GM21515 (cell line): ENCODE data around the gene ISM1.

Experiments
- ATAC-seq: cut with Tn5 transposase; IDR thresholded peaks from one replicate; pipeline ENCODE4 v1.9.1; 2021; ENCODE audit not compliant: unreplicated experiment

Gene ISM1

DNA sequence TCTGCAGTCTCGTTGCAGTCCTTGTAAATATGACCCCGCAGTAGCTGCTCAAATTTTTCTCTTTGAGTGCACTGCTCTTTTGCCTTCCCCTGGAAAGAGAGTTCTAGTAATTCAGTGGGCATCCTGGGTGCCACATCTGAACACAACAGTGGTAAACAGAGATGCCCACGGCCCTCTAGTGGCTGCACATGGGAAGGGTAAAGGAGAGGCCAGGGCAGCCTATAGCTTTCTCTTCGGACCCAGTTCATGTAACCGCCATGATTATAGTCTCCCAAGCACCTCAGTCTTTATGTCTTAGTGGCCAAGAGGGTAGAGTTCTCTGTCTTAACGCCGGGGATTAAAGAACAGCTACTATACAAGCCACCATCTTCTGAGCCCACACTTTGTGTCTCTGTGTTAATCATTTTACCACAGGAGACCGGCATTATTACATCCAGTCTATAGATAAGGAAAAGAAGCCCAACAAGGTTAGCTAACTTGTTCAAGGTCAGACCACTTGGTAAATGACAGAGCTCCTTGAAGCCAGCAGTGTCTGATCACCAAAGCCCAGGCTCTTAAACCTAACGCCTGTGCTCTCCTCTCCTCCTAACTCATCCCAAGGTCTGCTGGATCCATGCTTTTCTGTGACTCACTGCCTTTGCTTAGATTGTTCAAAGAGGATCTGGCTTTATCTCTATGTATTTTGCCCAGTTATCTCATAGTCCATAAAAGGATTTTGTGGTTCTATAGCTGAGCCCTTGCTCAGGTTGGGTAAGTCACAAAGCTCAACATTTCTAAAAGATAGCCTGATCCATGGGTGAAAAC, 81.8 kb downstream of the ISM1 start:
- ATAC-seq, result no peak

DNA sequence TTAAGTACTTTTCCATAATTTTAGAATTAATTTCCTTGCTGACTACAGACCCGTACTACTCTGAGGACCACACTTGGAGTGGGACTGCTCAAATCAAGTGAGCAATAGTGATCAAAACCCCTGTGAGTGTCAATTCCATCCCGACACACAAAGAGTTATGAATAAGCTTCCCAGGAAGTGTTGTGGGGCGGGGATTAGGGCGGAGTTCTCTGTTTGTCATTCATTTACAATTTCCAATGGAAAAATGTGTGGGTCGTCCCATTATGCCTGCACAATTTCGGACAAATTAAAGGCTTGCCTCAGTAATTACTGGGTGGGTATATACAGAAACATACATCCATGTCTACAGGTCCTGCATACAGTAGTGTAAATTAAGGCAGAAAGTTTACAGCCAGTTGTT, 84.2 kb downstream of the ISM1 start:
- ATAC-seq, result no peak

DNA sequence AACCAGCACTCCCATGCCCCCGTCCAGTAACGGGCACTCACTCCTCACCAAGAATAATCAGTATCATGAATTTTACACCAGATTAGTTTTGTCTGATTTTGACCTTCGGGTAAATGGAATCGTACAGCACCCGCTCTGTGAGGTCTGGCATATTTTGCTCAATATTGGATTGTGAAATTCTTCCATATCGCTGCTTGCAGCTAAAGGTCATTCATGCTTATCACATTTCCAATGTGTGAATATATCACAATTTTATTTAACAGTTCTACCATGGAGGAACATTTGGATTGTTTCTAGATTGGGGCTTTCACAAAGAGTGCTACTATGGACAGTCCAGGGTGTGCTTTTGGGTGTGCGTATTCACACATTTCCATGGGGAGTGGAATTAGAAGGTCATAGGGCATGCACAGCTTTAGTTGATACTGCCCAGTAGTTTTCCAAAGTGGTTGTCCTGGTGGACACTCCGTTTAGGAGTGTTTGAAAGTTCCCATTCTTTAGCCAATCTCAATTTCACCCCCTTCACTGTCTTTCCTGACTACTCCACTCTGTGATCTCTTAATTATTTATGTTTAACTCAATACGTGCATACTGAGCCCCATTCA, 86.6 kb downstream of the ISM1 start:
- ATAC-seq, result no peak

DNA sequence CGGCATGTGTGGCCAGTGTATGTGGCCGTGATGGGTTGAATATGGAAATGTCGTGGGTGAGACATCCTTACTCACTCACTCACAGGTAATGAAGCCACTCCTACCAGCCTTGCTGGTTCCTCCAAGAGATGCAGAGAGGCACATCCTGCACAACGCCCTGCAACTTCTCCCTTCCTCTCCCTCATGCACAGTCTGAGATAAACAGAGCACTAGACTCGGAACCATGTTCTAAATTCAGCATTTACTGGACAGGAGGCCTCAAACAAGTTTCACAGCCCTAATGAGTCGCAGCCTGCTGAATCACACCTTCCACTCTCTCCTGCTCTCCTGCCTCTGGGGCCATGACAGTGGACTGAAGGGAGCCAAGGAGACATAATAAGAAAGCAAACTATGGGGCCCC, 91.2 kb downstream of the ISM1 start:
- no peak for ATAC-seq

GRCh38 chr20:13313201-13313600, 92.1 kb downstream of the ISM1 start:
- no peak for ATAC-seq

GRCh38 chr20:13317439-13317838, 96.4 kb downstream of the ISM1 start:
- no peak for ATAC-seq

- no peak for ATAC-seq
Measured at GRCh38 chr20:13318871-13319521, 97.9 kb downstream of the ISM1 start.

DNA sequence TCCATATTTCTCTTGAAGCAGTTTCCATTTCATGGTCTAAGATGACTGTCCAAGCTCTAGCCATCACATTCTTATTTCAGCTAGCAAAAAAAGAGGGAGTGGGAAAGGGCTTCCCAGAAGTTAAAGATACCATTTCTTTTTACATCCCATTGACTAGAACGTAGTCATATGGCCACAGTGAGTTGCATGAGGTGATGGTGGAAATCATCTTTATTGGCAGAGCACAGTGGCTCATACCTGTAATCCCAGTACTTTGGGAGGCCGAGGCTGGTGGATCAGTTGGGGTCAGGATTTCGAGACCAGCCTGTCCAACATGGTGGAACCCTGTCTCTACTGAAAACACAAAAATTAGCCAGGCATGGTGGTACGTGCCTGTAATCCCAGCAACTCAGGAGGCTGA, 99.6 kb downstream of the ISM1 start:
- no peak for ATAC-seq

DNA sequence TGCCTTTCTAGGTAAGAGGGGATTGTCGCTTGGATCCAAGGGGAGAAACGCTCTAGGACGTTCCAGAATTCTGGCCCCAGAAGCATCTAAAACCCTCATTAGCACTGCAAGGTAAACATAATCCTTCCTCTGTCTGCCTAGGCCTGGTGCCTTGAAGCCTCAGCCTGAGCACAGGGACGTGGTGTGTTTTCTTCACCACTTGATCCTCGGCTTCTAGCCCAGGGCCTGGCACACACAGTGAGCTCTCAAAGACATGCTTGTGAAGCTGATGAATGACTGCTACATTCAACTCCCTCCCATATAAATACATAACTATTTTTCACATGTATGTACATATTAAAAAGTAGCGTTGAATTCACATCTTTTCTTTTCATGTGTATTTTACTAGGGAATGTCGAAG, 100.3 kb downstream of the ISM1 start:
- no peak for ATAC-seq

DNA sequence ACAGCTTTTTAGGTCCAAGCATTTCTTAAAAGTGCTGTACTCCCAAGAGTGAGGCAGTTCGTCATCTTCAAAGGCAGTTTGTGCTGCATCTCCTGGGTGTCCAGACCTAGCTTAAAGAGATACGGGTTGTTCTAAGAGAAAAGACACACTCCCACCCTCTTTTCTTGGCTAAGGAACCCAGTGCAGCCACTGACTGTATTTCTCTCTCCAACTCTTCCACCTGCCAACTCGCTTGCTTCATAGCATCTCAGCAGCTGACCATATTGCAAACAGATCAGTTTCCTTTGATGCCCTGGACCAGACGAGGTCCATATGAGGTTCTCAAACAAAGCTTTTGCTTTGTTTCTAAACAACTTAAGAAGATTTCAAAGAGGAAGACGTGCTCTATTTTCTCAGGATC, 101.1 kb downstream of the ISM1 start:
- ATAC-seq, result no peak

DNA sequence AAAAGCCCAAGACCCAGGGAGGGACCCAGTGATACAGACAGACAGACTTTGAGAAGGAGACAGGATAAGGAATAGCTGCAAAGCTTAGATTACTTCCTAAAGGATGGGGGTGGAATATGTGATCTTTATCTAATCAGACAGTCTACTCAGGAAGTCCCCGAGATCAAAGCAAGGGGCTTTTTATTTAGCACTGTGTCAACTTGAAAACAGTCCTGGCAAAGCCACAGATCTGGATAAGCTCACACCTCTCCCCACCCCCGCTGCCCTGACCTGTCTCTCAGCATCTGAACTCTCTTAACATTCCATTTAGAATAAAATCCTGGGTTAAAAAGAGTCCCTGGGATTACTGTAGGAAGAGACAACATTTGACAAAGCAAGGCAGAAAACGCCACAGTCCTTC, 101.5 kb downstream of the ISM1 start:
- ATAC-seq, result no peak

- no peak for ATAC-seq
Measured at GRCh38 chr20:13325033-13325432, 104.0 kb downstream of the ISM1 start.

DNA sequence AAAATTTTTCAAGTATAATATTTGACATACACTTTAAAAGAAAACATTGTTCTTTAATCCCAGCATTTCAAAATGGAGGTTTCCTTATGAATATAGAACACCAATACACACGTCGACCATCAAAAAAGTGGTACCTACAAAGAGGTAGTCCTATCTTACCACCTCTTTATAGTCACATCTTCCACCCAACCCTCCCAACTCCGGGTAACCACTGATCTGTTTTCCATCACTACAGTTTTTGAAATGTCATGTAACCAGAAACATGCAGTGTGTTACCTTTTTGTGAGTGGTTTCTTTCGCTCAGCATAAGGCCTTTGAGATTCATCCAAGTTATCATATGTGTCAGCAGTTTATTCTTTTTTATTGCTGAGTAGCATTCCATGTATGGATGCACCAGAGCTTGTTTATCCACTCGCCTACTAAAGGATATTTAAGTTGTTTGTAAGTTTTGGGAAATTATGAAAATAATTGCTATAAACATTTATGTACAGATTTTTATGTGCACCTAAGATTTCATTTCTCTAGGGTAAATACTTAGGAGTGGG, 104.8 kb downstream of the ISM1 start:
- no peak for ATAC-seq

DNA sequence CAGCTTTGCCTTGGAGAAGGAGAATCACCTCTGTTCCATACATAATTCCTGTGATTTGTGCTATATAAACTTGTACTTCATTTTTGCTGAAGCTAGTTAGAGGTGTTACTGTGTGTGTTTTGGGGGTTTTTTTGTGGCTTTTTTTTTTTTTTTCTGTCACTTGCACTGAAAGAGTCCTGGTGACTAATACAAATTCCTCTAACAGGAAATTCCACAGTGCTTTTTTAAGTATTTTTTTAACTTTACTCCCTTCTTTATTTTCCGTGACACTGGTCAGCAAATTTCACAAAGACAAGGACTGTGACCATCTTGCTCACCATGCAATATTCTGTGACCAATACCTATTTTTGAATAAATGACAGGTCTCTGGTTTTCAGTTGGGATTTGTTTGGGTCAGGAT, 110.5 kb downstream of the ISM1 start:
- no peak for ATAC-seq

DNA sequence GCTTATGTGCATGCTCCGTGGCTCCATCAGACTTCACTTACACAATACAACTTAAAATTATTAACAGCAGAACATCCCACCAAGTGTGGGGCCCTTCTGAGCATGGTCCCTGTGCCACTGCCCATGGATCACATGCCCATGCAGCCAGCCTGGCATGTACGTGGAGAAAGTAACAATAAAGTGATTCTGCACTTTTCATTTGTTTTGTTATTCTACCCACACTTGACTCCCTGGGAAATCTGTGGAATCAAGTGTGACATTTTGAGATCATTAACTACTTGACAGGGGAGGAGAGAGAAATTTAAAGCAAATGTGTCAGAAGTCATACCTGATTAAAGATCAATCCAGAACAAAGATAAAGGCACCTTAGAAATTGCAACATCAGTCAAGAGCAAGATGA, 112.0 kb downstream of the ISM1 start:
- no peak for ATAC-seq

DNA sequence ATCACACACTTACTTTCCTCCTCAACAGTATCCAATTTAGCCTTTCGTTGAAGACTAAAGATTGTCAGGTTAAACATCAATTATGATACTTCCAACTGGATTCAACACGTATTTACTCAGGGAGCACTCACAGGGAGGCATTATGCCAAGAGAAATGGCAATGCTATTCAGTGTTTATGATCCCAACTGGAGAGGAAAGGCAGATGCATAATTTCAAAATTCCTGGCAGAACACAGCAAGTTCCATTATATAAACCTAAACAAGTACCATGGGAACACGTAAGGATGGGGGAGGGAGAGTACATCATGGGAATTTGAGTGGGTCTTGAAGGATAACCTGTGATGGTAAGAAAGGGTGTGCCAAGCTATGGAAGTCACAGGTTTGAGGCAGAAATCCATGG, 112.7 kb downstream of the ISM1 start:
- ATAC-seq, result no peak

GRCh38 chr20:13336308-13337089, 115.4 kb downstream of the ISM1 start:
- no peak for ATAC-seq

DNA sequence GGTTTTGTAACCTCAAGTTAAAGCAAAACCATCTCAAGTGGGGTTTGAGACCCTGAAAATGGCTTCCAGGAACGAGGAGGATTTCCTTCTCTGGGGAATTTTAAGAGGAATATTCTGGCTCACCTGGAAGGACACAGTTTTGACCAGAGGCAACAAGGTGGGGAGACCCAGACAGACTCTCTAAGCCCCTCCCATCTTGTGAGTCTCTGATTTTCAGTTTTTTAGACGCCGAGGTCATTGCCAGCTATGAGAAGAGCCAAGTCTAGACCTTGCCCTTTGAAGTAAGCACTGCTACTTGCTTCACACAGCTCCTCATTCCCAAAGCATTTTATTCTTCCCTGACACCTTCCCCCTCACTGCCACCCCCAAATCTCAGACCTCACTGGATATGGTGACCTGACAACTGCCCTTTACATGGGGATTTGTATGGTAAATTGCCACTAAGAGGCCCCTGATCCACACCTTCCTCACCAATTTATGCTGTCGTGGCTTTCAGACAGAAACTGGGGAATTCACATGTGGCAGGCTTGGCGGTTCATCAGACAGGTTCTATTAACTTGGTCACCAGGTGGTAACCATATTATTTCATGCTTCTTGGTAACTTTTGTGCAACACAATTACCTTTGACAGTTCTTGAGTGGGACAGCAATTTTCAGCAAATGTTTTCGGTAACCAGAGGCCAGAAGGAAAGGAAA, 116.2 kb downstream of the ISM1 start:
- no peak for ATAC-seq

GRCh38 chr20:13338097-13338661, 117.1 kb downstream of the ISM1 start:
- ATAC-seq, result no peak

DNA sequence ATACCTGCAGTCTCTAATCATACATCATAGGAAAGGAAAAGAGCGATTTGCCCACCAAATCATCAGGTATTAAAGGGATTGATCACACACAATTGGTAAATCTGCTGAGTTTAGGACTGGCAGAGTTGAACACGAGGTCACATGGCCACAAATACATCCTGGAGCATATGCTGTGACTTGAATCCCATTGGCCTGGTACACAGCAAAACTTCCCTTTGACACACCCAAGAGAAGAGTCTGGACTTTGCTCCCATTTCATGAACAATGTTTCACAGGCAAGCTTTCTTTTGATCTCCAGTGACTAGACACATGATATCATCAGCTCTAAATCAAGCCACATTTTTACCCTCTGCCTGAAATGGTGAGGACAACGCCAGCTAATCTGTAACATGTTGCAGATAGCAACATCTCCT, 117.9 kb downstream of the ISM1 start:
- no peak for ATAC-seq
